Gastroesophageal sphincter (tissue), 3 donors: ENCODE results near the gene FGF4.

Source experiments
- POLR2A ChIP-seq, 2 donors: fragments of 450-650 bp; IDR thresholded peaks; one replicate each; pipeline ENCODE4 v1.6.1; 2017; ENCODE audit warnings: antibody characterized with exemption in 2 of 2, mild to moderate bottlenecking in 2 of 2, moderate library complexity in 1 of 2
- TF ChIP-seq, protein P1 (sequence below), 4 experiments: fragments of 200-600 bp in 2 of 4; fragments of 450-650 bp in 2 of 4; sonication (generic) in 1 of 4; IDR thresholded peaks; one replicate each; pipeline ENCODE4 v1.5.1; 2017 to 2019; ENCODE audit warnings: antibody characterized with exemption in 4 of 4, mild to moderate bottlenecking in 2 of 4, moderate library complexity in 2 of 4

DNA sequence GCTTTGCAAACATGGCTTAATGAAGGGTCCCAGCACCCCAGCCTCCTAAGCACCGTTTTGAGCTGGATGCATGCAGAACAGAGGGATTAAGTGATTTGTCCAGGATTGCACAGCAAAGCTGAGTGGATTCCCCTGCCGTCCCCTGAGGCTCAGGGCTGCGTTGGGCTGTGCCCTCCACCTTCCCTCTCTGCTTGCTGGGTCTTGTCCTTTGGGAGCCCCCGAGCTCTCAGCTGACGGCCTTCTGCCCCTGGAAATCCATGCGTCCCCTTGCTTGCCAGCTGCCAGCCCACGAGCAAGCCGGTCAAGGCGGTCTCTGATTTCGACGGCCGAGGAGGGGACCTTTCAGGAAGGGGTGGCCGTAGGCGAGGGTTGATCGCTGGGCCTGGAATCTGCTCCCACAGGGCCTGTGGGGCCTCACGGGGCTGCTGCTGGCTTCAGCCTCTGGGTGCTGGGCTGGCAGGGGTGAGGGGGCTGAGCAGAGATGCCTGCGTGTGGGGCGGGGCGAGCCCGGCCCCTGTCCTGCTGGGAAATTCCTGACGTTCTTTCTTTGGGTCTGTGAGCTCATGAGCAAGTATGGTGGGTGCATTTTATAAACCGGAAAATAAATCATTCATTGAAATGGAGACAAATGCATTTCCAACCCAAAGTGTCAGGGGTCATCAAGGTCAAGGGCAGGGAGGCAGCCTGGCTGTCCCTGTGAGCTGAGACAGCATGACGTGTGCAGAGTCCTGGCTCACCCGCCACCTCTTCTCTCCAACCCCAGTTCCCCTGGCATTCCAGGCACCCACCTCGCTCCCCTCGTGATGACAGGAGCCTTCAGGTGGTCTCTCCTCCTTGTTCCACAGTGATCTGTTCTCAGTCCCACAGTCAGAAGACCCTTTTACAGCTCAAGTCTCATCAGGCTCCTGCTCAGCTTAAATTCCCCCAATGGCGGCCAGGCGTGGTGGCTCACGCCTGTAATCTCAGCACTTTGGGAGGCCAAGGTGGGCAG, 28.1 kb downstream of the FGF4 start:
- TF ChIP-seq, protein P1, sequence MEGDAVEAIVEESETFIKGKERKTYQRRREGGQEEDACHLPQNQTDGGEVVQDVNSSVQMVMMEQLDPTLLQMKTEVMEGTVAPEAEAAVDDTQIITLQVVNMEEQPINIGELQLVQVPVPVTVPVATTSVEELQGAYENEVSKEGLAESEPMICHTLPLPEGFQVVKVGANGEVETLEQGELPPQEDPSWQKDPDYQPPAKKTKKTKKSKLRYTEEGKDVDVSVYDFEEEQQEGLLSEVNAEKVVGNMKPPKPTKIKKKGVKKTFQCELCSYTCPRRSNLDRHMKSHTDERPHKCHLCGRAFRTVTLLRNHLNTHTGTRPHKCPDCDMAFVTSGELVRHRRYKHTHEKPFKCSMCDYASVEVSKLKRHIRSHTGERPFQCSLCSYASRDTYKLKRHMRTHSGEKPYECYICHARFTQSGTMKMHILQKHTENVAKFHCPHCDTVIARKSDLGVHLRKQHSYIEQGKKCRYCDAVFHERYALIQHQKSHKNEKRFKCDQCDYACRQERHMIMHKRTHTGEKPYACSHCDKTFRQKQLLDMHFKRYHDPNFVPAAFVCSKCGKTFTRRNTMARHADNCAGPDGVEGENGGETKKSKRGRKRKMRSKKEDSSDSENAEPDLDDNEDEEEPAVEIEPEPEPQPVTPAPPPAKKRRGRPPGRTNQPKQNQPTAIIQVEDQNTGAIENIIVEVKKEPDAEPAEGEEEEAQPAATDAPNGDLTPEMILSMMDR (IDR thresholded peaks at IDR 0.05) = no peak
- no peak for TF ChIP-seq POLR2A (IDR thresholded peaks at IDR 0.05)
